Middle frontal gyrus (tissue), 1 donor: ENCODE measurements around the gene PRICKLE1.

ENCODE experiments used
- DNase-seq: peaks from one replicate; pipeline ENCODE4 v3.0.0-alpha.2; 2015; ENCODE audit warnings: low spot score; ENCODE audit errors: extremely low spot score

Gene PRICKLE1

GRCh38 chr12:42589465-42590329, at the start of gene PRICKLE1:
TSS of gene PRICKLE1 (minus strand) at chr12:42589746. CDS start at chr12:42472516, 117,230 bp downstream.
- no peak for DNase-seq

- DNase-seq: no peak
Measured at GRCh38 chr12:42638697-42639096, 49.2 kb upstream of the PRICKLE1 start.

GRCh38 chr12:42638011-42638410, 48.5 kb upstream of the PRICKLE1 start:
- no peak for DNase-seq

- no peak for DNase-seq
Measured at GRCh38 chr12:42636993-42637392, 47.4 kb upstream of the PRICKLE1 start.

GRCh38 chr12:42633594-42633993, 44.0 kb upstream of the PRICKLE1 start:
- DNase-seq: no peak

GRCh38 chr12:42631513-42631912, 42.0 kb upstream of the PRICKLE1 start:
- DNase-seq: no peak

GRCh38 chr12:42630314-42630713, 40.8 kb upstream of the PRICKLE1 start:
- DNase-seq: no peak

GRCh38 chr12:42627151-42627550, 37.6 kb upstream of the PRICKLE1 start:
- no peak for DNase-seq

- DNase-seq: no peak
Measured at GRCh38 chr12:42625611-42626010, 36.1 kb upstream of the PRICKLE1 start.

GRCh38 chr12:42617622-42618021, 28.1 kb upstream of the PRICKLE1 start:
- DNase-seq: no peak

GRCh38 chr12:42615006-42615405, 25.5 kb upstream of the PRICKLE1 start:
- no peak for DNase-seq

- no peak for DNase-seq
Measured at GRCh38 chr12:42612231-42612613, 22.7 kb upstream of the PRICKLE1 start.

GRCh38 chr12:42611571-42612230, 22.2 kb upstream of the PRICKLE1 start:
- no peak for DNase-seq

GRCh38 chr12:42609605-42610004, 20.1 kb upstream of the PRICKLE1 start:
- no peak for DNase-seq

GRCh38 chr12:42608196-42608825, 18.8 kb upstream of the PRICKLE1 start:
- DNase-seq: no peak

- no peak for DNase-seq
Measured at GRCh38 chr12:42607584-42608058, 18.1 kb upstream of the PRICKLE1 start.

- no peak for DNase-seq
Measured at GRCh38 chr12:42606471-42606870, 16.9 kb upstream of the PRICKLE1 start.

GRCh38 chr12:42605685-42606084, 16.1 kb upstream of the PRICKLE1 start:
- no peak for DNase-seq

GRCh38 chr12:42603246-42603990, 13.9 kb upstream of the PRICKLE1 start:
- DNase-seq: no peak

- no peak for DNase-seq
Measured at GRCh38 chr12:42593874-42594273, 4.3 kb upstream of the PRICKLE1 start.

GRCh38 chr12:42590330-42590934, 886 bp upstream of the PRICKLE1 start:
- DNase-seq: no peak
